AG20443 (cell line): ENCODE results near the gene FHL5.
A peak's percentile ranks its signal among the peaks of the same experiment; 100 is the strongest.
"Not testable (repeated sequence)": the region's sequence is repeated elsewhere in the genome, so short reads cannot be mapped to it uniquely, and the experiment has no call there.

ENCODE experiments used
- DNase-seq: peaks from one replicate; pipeline ENCODE4 v3.0.0; 2012; ENCODE audit warnings: low spot score, mixed read lengths

Gene FHL5

GRCh38 chr6:96610019-96610418, 47.1 kb downstream of the FHL5 start:
- DNase-seq = no peak

- DNase-seq = no peak
Measured at GRCh38 chr6:96611342-96611991, 48.5 kb downstream of the FHL5 start.

GRCh38 chr6:96613291-96613999, 50.5 kb downstream of the FHL5 start:
- DNase-seq = no peak

GRCh38 chr6:96620851-96621250, 57.9 kb downstream of the FHL5 start:
- DNase-seq = no peak

- no peak for DNase-seq
Measured at GRCh38 chr6:96621983-96622382, 59.1 kb downstream of the FHL5 start.

- no peak for DNase-seq
Measured at GRCh38 chr6:96624957-96625356, 62.0 kb downstream of the FHL5 start.

- DNase-seq = peak; percentile 23
Measured at GRCh38 chr6:96626759-96627364, 63.9 kb downstream of the FHL5 start.

GRCh38 chr6:96631248-96631647, 68.3 kb downstream of the FHL5 start:
- no peak for DNase-seq

GRCh38 chr6:96637979-96638378, 75.1 kb downstream of the FHL5 start:
- DNase-seq = not testable (repeated sequence)

- no peak for DNase-seq
Measured at GRCh38 chr6:96645106-96645505, 82.2 kb downstream of the FHL5 start.

GRCh38 chr6:96649926-96650325, 87.0 kb downstream of the FHL5 start:
- no peak for DNase-seq

- no peak for DNase-seq
Measured at GRCh38 chr6:96651816-96652215, 88.9 kb downstream of the FHL5 start.

GRCh38 chr6:96652552-96652951, 89.6 kb downstream of the FHL5 start:
- DNase-seq = no peak

GRCh38 chr6:96653181-96653580, 90.3 kb downstream of the FHL5 start:
- DNase-seq = no peak

- DNase-seq = no peak
Measured at GRCh38 chr6:96656567-96656966, 93.6 kb downstream of the FHL5 start.

- DNase-seq = no peak
Measured at GRCh38 chr6:96657344-96657743, 94.4 kb downstream of the FHL5 start.

- DNase-seq = no peak
Measured at GRCh38 chr6:96659084-96659845, 96.3 kb downstream of the FHL5 start.
